ENCODE measurements around the gene ADGRF1.
A peak's percentile ranks its signal among the peaks of the same experiment; 100 is the strongest.

ADGRF1 gene

DNA sequence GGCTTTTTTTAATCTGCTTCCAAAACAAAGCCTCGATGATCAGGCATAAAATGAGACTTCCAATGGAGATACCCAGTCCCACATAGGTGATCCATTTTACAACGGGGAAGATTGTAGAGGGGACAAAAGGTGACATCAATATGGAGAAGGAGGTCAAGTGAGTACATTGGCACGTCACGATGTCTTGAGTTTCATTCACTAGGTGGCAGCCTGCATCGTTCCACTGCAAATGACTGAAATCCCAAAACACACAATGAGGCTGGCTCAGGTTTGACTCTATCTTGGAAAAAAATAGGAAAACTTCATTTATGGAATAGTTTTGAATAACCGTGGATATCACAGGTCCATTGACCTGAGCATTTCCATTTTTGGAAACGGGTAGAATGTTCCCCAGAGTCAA, 32.5 kb downstream of the ADGRF1 start:
- no peaks in the 10 kb centered on the region for H4K20me1 ChIP-seq (ENCODE audit: low read depth, low read length)
- no peaks in the 10 kb centered on the region for H3K9me2 ChIP-seq (replicated peaks; ENCODE audit: insufficient read depth, low read length)
- H3K27ac ChIP-seq (ENCODE audit: low read depth, low read length), result no peak overlapping the region
- TF ChIP-seq EZH2phosphoT487 (conservative IDR thresholded peaks at IDR 0.05; ENCODE audit: low read length), result no peak
- TF ChIP-seq, protein P1, sequence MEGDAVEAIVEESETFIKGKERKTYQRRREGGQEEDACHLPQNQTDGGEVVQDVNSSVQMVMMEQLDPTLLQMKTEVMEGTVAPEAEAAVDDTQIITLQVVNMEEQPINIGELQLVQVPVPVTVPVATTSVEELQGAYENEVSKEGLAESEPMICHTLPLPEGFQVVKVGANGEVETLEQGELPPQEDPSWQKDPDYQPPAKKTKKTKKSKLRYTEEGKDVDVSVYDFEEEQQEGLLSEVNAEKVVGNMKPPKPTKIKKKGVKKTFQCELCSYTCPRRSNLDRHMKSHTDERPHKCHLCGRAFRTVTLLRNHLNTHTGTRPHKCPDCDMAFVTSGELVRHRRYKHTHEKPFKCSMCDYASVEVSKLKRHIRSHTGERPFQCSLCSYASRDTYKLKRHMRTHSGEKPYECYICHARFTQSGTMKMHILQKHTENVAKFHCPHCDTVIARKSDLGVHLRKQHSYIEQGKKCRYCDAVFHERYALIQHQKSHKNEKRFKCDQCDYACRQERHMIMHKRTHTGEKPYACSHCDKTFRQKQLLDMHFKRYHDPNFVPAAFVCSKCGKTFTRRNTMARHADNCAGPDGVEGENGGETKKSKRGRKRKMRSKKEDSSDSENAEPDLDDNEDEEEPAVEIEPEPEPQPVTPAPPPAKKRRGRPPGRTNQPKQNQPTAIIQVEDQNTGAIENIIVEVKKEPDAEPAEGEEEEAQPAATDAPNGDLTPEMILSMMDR (IDR thresholded peaks at IDR 0.05; ENCODE audit: insufficient read depth, low read length, poor library complexity, severe bottlenecking), result peak; percentile 9
- H2AFZ ChIP-seq (ENCODE audit: low read depth, low read length, severe bottlenecking), result no peak overlapping the region
- H3K36me3 ChIP-seq (ENCODE audit: low read length), result no peaks in the 10 kb centered on the region
- no peak overlapping the region for H3K4me2 ChIP-seq (ENCODE audit: low read depth, low read length, poor library complexity, severe bottlenecking)
- H3K4me3 ChIP-seq (ENCODE audit: insufficient read depth, low read length, poor library complexity, severe bottlenecking), result no peak overlapping the region
- no peaks in the 10 kb centered on the region for H3K79me2 ChIP-seq (ENCODE audit: insufficient read depth, low read length)
- H3K9me3 ChIP-seq (ENCODE audit: insufficient read depth, low read length), result no peaks in the 10 kb centered on the region
- no peak overlapping the region for H3K9ac ChIP-seq (ENCODE audit: low read length)
- H3F3A ChIP-seq (ENCODE audit: insufficient read depth), result no peaks in the 10 kb centered on the region
- H3K27me3 ChIP-seq (ENCODE audit: low read length), result no peaks in the 10 kb centered on the region

GRCh38 chr6:47008397-47008763, 33.8 kb downstream of the ADGRF1 start:
- Histone ChIP-seq H3K79me2 (ENCODE audit: insufficient read depth, low read length) (no peaks in the 10 kb centered on the region), H3F3A (ENCODE audit: insufficient read depth) (no peaks in the 10 kb centered on the region), H3K9me2 (replicated peaks; ENCODE audit: insufficient read depth, low read length) (no peaks in the 10 kb centered on the region), H3K9me3 (ENCODE audit: insufficient read depth, low read length) (no peaks in the 10 kb centered on the region), H3K4me3 (ENCODE audit: insufficient read depth, low read length, poor library complexity, severe bottlenecking) (no peak overlapping the region), H3K36me3 (ENCODE audit: low read length) (no peaks in the 10 kb centered on the region), H2AFZ (ENCODE audit: low read depth, low read length, severe bottlenecking) (no peak overlapping the region), H3K27me3 (ENCODE audit: low read length) (0 out of 2 replicates have a peak, but pooled peaks cover 3% of the 10 kb centered on the region), H3K9ac (ENCODE audit: low read length) (no peak overlapping the region), H4K20me1 (ENCODE audit: low read depth, low read length) (no peaks in the 10 kb centered on the region), H3K27ac (ENCODE audit: low read depth, low read length) (no peak overlapping the region), H3K4me2 (ENCODE audit: low read depth, low read length, poor library complexity, severe bottlenecking) (no peak overlapping the region)
- TF ChIP-seq, protein P1 (IDR thresholded peaks at IDR 0.05; ENCODE audit: insufficient read depth, low read length, poor library complexity, severe bottlenecking), result no peak
- no peak for TF ChIP-seq EZH2phosphoT487 (conservative IDR thresholded peaks at IDR 0.05; ENCODE audit: low read length)

DNA sequence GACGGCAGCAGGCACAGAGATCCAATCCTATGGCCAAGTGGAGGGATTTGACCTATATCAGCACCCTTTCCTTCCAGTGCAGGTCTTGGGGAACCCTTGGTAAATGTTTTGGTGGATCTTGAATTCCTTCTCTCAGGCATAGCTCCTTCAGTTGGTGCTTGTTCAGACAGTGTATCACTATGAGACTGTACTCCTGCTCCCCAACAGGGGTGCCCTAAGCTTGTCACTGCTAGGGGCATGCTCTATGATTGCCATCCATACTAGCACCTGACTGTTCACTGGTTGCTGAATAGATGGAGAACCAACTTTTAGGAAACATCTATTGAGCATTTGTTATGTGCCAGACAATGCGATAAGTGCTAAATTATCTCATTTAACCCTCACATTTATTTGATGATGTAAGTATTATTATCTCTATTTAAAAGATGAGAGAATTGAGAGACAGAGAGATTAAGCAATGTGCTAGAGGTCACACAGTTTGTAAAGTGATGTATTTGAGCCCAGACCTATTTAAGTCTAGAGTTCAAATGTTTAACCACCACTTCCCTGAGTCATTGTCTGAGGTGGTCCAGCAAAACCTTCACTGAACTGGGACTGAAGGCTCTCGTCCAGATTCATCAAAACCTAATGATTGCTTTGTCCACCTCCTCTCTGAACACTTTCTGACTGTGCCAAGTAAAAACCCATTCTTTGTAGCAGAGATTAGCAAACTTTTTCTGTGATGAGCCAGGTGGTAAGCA, 34.3 kb downstream of the ADGRF1 start:
- Histone ChIP-seq H3K79me2 (ENCODE audit: insufficient read depth, low read length) (no peaks in the 10 kb centered on the region), H3K9me3 (ENCODE audit: insufficient read depth, low read length) (no peaks in the 10 kb centered on the region), H3K9ac (ENCODE audit: low read length) (no peak overlapping the region), H2AFZ (ENCODE audit: low read depth, low read length, severe bottlenecking) (no peak overlapping the region), H4K20me1 (ENCODE audit: low read depth, low read length) (no peaks in the 10 kb centered on the region), H3K27ac (ENCODE audit: low read depth, low read length) (no peak overlapping the region), H3K9me2 (replicated peaks; ENCODE audit: insufficient read depth, low read length) (no peaks in the 10 kb centered on the region), H3K4me3 (ENCODE audit: insufficient read depth, low read length, poor library complexity, severe bottlenecking) (no peak overlapping the region), H3F3A (ENCODE audit: insufficient read depth) (no peaks in the 10 kb centered on the region), H3K27me3 (ENCODE audit: low read length) (0 out of 2 replicates have a peak, but pooled peaks cover 3% of the 10 kb centered on the region), H3K4me2 (ENCODE audit: low read depth, low read length, poor library complexity, severe bottlenecking) (no peak overlapping the region), H3K36me3 (ENCODE audit: low read length) (no peaks in the 10 kb centered on the region)
- no peak for TF ChIP-seq EZH2phosphoT487 (conservative IDR thresholded peaks at IDR 0.05; ENCODE audit: low read length)
- TF ChIP-seq, protein P1 (IDR thresholded peaks at IDR 0.05; ENCODE audit: insufficient read depth, low read length, poor library complexity, severe bottlenecking), result no peak
